Measurements from ENCODE around the gene FARP2. TPM values are rescaled to one million over a fixed set of nuclear protein-coding genes. Genes with fewer than 3 reads are reported as not detected.

The FARP2 gene
- total RNA-seq, 1 donor from 2014 or later: 44.6 TPM

DNA sequence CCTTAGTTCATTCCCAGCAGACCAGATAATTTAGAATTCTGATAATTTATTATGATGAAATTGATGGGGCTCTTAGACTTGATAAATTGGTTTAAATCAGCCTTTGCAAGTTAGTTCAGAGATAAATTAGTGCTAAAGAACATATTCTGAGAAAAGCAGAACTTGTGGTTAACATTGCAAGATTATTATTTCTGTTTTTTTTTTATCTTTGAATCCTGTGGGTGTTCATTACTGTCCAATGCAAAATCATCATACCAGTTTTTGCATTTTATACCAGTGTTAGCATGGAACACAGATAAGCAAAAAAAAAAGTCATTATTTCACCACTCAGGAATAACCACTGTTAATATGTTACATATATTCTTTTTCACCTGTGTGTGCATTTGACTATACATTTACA is 31.3 kb upstream of the FARP2 start:
- no peak for DNase-seq (ENCODE audit: low spot score)

DNA sequence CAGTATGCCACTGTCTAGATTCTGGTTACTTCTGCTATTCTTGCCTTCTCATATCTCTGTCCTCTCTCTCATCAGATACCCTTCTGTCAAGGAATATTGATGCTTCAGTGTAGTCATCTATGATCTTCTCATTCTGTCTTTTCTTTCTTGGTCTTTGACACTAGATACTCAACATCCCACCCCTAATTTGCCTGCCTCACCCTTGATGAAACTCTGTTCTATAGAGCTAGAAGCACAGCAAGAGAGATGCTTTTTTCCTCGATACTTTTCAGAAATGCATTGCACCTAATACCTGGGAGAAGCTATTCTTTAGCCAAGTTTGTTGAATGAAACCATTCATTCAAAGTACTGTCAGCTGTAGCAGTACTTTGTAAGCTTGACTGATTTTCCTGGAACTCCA is 30.8 kb upstream of the FARP2 start:
- DNase-seq (ENCODE audit: low spot score): no peak

DNA sequence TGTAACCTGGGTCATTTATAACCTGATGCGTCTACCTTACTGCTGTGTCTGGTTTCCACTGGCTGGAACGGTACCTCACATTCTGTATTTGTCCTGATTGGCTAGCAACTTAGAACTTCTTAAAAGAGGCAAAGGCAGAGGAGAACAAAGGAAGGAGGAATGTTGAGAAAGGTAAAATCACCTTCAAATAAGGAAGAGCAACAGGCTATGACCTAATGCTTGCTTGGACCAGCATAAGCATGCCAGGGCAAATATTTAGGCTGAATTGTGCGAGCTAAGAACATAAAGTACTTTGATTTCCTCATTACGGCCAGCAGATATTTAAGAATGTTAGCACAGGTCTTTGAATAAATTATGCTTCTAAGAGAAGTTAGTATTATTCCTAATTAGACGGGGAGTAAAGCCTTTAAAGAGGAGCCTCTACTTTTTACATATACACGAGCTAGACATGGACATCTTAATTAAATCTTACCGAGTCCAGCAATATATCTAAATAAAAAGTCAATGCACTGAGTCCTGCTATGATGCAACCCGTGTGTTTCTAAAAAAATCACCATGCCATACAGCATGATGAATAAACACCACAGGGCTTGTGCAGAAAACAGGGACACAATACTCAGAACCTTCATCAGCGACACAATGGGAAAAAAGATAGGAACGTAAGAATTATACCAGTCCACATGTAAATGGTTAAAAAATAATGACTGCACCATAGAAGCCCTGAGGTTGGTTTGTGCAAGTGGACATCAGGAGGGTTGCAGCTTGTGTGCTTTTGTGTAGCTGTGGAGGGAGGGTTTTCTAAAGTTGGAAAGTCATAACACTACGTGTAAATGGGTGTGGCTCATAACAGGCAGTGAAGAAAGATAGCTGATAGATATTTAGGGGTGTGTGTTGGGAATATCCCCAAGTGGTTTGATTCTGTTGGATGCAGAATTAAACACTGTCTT is 26.1 kb upstream of the FARP2 start:
- DNase-seq (ENCODE audit: low spot score): no peak

DNA sequence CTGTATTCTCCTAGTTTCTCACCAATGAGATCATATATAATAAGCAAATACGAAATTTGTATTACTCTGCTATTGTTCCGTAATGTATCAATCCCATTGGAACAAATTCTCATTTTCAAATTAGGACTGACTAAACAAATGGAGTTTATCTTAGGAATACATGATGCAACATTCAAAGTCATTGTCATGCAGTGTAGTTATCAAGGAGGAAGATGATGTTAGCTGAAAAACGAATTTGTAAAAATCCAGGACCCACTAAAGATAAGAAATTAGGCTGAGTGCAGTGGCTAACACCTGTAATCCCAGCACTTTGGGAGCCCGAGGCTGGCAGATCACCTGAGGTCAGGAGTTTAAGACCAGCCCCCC is 25.5 kb upstream of the FARP2 start:
- no peak for DNase-seq (ENCODE audit: low spot score)

DNA sequence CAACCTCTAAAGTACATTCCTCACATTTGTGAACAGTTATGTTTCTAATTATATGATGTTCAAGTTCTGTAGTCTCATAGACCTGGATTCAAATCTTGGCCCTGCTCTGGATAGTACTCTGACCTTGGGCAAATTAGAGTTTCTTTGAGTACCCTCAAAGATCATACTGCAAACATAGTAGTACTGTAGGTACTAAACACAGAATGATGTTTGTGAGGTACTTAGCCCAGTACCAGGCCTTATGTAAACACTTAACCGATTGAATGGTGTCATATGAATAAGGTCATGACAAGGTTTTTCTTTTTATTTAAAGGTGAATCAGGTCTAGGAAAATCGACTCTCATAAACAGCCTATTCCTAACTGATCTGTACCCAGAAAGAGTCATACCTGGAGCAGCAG is 21.3 kb upstream of the FARP2 start:
- DNase-seq (ENCODE audit: low spot score): no peak

DNA sequence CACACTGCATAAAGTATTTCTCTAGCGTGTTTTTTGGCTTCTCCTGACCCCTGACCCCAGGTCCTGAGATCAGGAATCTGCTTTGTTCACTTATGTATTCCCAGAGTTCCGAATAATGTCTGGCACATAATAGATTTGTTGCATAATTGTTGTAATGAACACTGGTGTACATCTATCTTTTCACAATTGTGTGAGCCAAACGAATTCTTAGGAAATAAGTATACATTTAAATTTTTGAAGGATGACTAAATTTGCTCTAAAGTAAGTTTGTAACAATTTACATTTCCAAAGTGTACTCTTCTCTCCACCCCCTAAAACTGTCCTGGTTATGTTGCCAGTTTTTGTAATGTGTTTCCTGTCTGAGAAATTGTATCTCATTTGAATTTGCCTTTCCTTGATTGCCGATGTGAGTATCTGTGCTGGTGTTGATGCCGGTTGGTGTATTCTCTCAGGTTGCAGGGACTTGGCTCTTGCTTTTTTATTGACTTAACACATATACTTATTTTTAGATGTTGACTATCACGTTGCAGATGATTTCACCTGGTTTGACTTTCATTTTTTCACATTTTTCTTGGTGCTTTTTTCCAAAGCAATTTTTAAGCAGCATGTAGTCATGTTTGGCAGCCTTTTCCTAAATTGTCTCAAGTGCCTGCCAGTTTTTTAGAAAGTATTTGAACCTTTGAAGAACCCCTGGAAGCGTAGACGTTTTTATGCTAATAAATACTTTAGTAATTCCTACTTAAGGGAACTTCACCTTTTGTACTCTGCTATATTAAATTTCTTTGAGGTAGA is 16.1 kb upstream of the FARP2 start:
- DNase-seq (ENCODE audit: low spot score): no peak

DNA sequence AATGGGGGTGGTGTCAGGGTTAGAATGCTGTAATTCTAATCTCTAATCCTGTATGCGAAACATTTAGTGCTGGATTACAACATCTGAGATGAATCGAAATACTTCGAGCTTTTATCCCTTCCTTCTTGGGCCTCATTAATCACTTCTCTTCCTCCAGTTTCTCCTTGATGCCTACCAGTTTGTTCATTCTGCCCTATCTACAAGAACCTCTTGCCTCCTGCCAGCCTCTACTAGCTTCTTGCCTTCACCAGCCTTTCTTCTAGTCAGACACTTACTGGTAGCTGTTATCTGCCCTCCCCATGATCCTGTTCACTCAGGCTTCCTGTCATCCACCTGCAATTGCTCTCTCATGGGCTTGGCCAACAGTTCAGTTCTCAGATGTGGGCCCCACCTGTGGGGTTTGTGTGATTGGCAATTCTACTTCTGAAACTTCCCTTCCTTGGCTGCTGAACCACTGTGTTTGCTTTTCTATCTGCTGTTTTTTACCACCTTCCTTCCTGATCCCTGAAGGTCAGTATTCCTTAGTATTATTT is 15.4 kb upstream of the FARP2 start:
- no peak for DNase-seq (ENCODE audit: low spot score)

DNA sequence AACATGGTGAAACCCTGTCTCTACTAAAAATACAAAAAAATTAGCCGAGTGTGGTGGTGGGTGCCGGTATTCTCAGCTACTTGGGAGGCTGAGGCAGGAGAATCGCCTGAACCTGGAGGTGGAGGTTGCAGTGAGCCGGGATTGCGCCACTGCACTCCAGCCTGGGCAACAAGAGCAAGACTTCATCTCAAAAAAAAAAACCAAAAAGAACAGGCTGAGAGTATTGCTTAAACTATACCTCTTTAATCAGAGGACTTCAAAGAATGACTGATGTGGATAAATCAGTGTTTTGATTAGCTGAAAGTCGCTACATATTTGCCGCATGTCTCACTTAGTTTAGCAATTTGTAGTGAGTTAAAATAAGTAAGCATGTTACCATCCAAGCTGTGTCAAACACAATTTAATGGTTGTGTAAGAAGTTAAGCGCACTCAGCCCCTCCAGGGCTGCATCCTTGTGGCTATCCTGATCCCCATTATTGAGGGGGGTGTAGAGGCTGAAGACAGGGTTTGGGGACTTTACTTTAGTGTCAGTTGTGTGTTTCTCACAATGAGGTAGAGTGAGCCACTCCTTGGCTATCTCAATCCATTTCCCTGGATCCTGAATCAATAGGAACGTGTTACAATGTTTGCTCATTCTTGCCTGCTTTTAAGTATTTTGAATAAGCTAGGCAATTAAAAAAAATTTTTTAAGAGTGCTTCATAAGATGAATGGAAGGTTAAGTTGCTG is 11.0 kb upstream of the FARP2 start:
- DNase-seq (ENCODE audit: low spot score): no peak

DNA sequence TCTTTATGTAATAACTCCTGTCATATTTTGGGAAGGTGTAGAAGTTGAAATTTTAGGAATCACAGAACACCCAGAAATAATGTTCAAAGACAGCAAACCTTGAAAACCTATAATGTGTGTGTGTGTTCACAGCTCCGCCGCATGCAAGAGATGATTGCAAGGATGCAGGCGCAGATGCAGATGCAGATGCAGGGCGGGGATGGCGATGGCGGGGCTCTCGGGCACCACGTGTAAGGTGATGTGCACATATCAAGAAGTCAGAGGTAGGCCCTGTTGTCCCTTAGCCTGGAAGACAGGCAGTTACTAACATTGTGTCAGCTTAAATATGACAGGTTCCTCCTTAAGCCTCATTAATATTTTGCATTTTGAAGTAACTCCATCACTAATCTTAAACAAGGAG is 6.1 kb upstream of the FARP2 start:
- no peak for DNase-seq (ENCODE audit: low spot score)

DNA sequence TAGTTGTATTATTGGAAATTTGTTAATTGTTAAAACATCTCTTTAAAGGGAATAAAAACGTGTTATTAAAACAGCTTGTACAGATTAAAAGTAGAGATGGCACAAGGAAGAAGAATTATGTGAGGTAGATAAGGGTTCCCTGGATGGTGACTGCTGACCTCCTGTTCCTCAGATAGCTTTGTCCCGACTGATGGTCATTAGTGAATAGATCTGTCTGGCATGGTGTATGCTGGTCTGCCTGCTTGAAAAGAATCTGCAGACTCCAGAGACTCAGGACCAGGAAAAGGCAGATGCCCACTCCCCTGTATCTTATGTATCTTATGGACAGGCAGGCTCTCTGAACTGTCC is 5.6 kb upstream of the FARP2 start:
- DNase-seq (ENCODE audit: low spot score): no peak

DNA sequence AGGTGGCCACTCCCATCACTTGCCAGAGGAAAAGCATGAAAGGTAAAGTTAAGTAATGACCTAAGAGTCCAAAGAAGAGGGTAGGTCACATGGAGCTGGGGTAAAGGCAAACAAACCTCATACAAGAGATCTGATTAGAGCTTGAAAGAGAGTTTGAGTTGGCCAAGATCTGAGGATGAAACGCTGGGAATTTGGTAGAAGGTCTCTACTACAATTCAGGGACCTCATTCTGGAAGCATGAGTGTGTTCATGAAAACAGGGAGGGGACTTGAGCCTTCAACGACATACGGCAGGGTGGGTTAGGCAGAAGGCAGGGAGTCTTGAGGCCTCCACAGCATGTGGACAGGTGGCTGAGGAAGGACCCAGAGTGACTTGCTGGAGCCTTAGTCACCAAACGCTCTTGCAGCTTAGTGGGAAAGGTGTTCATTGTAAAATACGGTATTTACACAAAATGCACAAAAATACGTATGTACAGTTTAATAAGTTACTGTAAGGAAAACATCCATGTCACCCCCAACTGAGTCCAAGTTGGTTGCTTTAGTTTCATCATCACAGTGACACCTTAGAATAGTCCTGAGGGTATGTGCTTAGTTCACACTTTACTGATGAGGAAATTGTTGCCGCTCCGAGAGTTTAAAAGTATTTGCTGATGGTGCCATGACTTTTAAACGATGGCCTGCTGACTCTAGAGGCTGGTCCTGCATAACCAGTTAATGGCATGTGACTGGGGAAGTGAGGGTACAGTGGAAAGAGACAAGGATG is 5.0 kb upstream of the FARP2 start:
- no peak for DNase-seq (ENCODE audit: low spot score)

DNA sequence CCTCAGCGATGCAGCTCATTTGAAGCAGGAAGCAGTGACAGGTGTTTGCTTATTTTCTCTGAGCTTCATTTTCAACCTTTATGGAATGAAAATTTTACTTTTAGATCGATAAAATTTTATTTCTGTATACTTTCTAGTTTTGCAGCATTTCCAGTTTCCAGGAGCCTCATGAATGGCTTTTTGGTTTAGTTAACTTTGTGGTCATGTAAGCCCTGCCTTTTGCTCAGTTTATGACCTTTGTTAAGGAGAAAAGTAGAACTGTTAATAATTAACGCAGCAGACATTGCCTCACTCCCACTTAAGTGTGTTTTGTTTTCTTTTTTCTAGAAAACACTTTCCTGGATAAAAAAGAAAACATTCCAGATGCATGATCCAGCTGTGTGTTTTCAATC is 4.4 kb upstream of the FARP2 start:
- DNase-seq (ENCODE audit: low spot score): no peak

DNA sequence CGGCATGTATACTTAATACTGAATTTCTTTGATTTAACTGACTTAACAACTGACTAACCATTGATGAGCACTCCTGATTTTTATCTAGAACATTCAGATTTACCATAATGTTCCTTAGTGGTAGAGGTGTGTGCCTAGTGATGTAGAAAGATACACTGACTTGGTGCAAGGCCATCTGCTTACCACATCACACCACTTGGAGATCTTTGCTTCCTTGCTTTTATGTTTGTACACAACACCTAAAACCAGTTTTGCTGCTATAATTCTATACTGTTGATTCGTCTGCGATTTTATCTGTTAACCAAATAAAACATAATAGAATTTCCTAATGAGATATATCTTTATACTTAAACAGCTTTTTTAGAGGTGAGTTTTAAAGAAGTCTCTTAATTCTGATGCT is 3.9 kb upstream of the FARP2 start:
- no peak for DNase-seq (ENCODE audit: low spot score)

DNA sequence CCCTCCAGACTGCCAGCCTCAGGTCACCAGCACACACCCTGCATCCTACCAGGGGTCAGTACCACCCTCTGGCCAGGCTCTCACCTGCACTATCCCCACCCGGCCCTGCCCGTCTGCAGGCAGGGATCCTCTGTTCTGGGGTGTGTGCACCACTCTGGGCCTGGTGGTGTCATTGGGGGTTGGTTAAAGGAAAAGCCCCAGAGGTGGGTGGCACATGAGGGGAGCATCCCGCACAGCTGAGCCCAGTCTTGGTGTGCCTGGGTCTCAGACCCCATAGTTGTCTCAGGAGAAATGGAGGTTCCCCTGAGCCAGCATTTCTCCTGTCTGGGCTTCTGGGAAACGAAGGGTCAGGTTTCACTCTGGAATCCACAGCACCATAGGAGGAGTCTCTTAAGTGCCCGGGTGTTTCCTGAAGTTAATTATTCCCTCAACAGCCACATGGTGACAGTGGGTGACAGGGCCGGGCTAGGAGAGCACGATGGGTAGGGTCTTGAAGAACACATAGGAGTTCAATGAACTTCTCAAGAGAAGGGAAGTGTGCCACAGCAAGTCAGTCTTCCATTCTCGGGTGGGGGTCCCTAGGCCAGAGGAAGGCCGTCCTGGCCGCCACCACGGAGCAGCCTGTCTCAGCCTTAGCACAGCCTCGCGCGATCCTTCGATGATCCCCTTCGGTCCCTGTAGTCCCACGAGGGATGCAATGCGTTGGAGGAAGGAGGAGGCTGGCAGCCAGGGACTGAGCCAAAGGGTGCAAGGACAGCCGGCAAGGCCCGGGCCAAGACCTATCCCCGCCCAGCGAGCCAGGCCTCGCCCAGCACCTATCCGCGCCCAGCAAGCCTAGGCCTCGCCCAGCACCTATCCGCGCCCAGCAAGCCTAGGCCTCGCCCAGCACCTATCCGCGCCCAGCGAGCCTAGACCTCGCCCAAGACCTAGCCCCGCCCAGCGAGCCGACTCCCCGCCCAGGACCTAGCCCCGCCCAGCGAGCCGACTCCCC is 1.1 kb upstream of the FARP2 start:
- peak; percentile 93 for DNase-seq (ENCODE audit: low spot score)

DNA sequence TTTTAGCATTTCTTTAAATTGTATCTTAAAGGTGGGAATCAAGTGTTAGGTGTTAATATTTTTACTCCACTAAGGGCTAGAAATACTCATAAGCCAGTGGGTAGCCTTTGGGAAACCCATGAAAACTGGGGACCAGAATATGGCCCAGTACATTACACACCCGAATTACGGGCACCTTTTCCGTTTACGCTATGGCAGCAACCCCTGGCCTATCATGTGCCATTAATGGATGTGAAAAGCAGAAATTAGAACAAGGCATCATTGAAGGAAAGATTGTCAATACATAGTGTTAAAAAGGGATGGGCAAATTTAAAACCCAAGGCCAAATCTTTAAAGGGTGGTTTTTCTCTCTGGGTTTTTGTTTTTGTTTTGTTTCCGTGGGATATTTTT is 781 bp downstream of the FARP2 start:
- no peak for DNase-seq (ENCODE audit: low spot score)

DNA sequence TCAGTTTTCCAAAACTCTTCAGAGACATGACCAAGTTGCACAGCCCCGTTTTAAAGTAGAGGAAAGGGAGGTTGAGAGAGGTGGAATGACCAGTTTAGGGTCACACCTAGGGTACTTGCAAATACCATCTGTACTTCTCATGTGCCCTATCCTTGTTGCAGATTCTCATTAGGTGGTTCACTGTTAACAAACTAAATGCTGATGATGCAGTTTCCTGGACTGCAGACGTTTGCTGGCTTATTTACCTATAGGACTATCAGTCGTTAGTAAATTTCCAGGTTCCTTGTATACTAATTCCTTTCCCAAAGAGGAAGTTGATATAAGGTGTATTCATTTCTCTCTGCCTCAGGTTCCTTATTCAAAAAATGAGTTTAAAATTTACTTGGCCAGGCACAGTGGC is 1.4 kb downstream of the FARP2 start:
- DNase-seq (ENCODE audit: low spot score): no peak

DNA sequence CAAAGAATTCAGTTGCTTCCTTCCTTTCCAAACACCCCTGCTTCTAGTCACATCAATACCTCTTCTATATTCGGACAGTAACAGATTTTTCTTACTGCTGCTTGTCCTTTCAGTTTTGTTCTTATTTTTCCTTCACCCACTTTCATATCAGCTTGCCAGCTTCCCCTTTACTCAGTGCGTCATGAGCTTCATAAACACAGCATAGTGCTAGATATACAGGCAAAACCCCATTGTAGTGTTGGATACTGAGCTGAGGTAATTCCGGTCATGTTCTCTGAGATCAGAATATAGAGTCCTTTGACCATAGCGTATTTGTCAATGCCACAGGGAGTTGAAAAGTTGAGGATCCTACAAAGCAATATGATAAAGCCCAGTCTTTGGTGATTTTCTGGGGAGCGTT is 2.4 kb downstream of the FARP2 start:
- no peak for DNase-seq (ENCODE audit: low spot score)

DNA sequence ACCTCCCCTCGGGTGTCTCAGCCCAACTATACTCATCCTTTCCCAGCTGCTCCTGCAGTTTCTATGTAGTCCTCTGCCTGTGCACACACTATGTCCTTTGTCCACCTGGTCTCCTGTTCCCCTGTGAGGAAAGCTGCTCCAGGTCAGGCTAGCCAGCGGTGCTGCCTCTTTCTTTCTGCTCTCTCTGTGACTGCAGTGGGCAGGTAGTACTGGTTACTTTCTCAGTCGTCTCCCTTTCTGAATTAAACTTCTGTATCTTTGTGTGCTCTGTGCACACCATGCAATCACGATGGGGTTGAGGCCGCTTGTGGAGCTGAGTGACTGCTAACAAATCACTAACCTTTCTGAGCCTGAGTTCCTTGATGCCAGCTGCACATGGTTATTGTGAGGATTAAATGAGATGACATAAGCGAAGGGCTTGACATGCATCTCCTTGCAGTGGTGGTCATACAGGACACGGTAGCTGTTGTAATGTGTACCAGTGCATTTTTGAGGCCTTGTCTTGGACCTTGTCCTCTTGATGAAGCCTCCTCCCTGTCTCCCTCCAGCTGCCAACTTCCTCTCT is 3.5 kb downstream of the FARP2 start:
- no peak for DNase-seq (ENCODE audit: low spot score)

DNA sequence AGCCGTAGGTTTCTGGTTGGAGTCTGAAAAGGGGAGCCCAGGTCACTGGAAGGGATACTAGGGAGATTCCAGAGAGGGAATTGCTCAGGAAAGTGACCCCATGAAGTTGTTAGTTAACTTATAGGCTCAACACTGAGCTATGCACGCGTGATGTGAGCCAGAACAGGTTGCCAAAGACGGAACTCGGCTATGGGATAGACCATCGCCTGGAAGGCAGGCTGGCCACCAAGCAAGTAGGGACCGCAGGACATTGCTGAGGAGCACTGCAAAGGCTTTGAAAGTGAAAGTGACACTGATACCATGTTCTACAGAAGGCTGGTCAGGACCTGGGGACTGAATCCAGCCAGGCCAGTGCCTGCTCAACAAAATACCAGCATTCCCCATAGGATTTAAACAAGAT is 7.3 kb downstream of the FARP2 start:
- DNase-seq (ENCODE audit: low spot score): no peak
